BE2C (cell line): ENCODE data around the gene KIRREL3.

ENCODE experiments used
- DNase-seq: peaks from one replicate; pipeline ENCODE4 v3.0.0-alpha.2; 2020
- H3K27me3 ChIP-seq: fragments of 250-450 bp; sonication (Bioruptor Pico); 2 replicates; pipeline ENCODE4 v1.5.1; 2020; ENCODE audit warnings: mild to moderate bottlenecking
- H3K36me3 ChIP-seq: fragments of 250-450 bp; sonication (Bioruptor Pico); 2 replicates; pipeline ENCODE4 v1.5.1; 2020; ENCODE audit warnings: mild to moderate bottlenecking
- H3K4me1 ChIP-seq: fragments of 250-450 bp; sonication (Bioruptor Pico); 2 replicates; pipeline ENCODE4 v1.5.1; 2020
- H3K4me3 ChIP-seq: 2 replicates; pipeline ENCODE4 v1.5.1; 2011; ENCODE audit warnings: low read depth, low read length
- H3K9me3 ChIP-seq: fragments of 250-450 bp; sonication (Bioruptor Pico); 2 replicates; pipeline ENCODE4 v1.5.1; 2020
- TF ChIP-seq, protein P1 (sequence below): IDR thresholded peaks from 2 replicates; pipeline ENCODE4 v1.5.1; 2012; ENCODE audit warnings: mild to moderate bottlenecking, low read depth, low read length

The KIRREL3 gene

GRCh38 chr11:126479178-126479930 is 521.2 kb downstream of the KIRREL3 start:
- TF ChIP-seq, protein P1, sequence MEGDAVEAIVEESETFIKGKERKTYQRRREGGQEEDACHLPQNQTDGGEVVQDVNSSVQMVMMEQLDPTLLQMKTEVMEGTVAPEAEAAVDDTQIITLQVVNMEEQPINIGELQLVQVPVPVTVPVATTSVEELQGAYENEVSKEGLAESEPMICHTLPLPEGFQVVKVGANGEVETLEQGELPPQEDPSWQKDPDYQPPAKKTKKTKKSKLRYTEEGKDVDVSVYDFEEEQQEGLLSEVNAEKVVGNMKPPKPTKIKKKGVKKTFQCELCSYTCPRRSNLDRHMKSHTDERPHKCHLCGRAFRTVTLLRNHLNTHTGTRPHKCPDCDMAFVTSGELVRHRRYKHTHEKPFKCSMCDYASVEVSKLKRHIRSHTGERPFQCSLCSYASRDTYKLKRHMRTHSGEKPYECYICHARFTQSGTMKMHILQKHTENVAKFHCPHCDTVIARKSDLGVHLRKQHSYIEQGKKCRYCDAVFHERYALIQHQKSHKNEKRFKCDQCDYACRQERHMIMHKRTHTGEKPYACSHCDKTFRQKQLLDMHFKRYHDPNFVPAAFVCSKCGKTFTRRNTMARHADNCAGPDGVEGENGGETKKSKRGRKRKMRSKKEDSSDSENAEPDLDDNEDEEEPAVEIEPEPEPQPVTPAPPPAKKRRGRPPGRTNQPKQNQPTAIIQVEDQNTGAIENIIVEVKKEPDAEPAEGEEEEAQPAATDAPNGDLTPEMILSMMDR: no peak
- no peaks in the 10 kb centered on the region for H3K36me3 ChIP-seq
- H3K4me3 ChIP-seq: no peak overlapping the region
- H3K27me3 ChIP-seq: no peaks in the 10 kb centered on the region
- H3K9me3 ChIP-seq: no peaks in the 10 kb centered on the region
- DNase-seq: no peak
- H3K4me1 ChIP-seq: peaks cover 12% of the 10 kb centered on the region

- Histone ChIP-seq H3K36me3 (no peaks in the 10 kb centered on the region), H3K4me1 (peaks cover 12% of the 10 kb centered on the region), H3K27me3 (no peaks in the 10 kb centered on the region), H3K4me3 (no peak overlapping the region), H3K9me3 (no peaks in the 10 kb centered on the region)
- TF ChIP-seq, protein P1: no peak
- no peak for DNase-seq
These were observed 522.1 kb downstream of the KIRREL3 start for GRCh38 chr11:126478466-126478865.

- no peak overlapping the region for H3K4me3 ChIP-seq
- TF ChIP-seq, protein P1: no peak
These were observed 522.9 kb downstream of the KIRREL3 start for GRCh38 chr11:126477535-126478305.

DNA sequence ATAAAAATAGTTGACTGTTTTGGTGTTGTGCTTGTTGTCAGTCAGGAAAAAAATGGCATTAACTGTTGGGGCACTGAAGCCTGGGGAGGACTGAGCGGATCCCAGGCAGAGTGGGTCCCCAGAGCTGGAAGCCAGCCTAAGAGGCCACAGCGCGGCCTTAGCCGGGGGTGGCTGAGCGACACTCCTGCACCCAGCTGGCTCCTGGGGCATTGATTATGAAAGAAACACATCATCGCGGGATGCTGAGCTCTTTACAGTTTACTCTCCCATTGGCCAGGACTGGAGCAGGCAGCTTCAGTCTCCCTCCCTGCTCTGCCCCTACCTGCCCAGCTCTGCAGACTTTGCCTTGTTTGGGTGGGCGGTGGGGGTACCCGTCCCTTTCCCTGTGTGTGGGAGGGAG is 523.6 kb downstream of the KIRREL3 start:
- Histone ChIP-seq H3K4me1 (peaks cover 12% of the 10 kb centered on the region), H3K27me3 (no peaks in the 10 kb centered on the region), H3K9me3 (no peaks in the 10 kb centered on the region), H3K36me3 (no peaks in the 10 kb centered on the region), H3K4me3 (no peak overlapping the region)
- no peak for DNase-seq
- TF ChIP-seq, protein P1: no peak

More at GRCh38 chr11:126477535-126478305, 522.9 kb downstream of the KIRREL3 start:
- no peak for DNase-seq
- Histone ChIP-seq H3K27me3 (no peaks in the 10 kb centered on the region), H3K9me3 (no peaks in the 10 kb centered on the region), H3K4me1 (peaks cover 12% of the 10 kb centered on the region), H3K36me3 (no peaks in the 10 kb centered on the region)

- Histone ChIP-seq H3K4me1 (peaks cover 12% of the 10 kb centered on the region), H3K4me3 (no peak overlapping the region), H3K36me3 (no peaks in the 10 kb centered on the region), H3K27me3 (no peaks in the 10 kb centered on the region), H3K9me3 (no peaks in the 10 kb centered on the region)
- TF ChIP-seq, protein P1: no peak
- peak; percentile 53 for DNase-seq
These were observed 524.2 kb downstream of the KIRREL3 start for GRCh38 chr11:126476266-126476924.
